ENCODE measurements around the gene WBP2NL. TPM values are rescaled to one million over a fixed set of nuclear protein-coding genes. Genes with fewer than 3 reads are reported as not detected.
"Not testable (repeated sequence)": the region's sequence is repeated elsewhere in the genome, so short reads cannot be mapped to it uniquely, and the experiment has no call there.

The WBP2NL gene
- total and polyA plus RNA-seq, 2 of the 8 experiments (the other 6 are each of a cell fraction or from before 2014, with no cell fraction given) = not detected

DNA sequence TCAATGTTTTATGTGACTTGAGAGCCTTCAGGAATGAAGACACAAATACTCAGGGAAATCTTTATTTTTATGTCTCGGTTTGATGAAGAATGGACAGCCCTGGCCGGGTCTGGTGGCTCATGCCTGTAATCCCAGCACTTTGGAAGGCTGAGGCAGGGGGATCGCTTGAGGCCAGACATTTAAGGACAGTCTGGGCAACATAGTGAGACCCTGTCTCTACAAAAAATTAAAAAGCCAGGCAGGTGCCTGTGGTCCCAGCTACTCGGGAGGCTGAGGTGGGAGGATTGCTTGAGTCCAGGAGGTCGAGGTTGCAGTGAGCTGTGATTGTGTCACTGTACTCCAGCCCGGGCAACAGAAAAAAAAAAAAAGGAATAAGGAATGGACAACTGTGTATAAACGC, 72.9 kb downstream of the WBP2NL start:
- not testable (repeated sequence) for H2BK120ac ChIP-seq (replicated peaks; ENCODE audit: low read depth, low read length); H4K5ac ChIP-seq (ENCODE audit: insufficient read length, low read depth, low read length); H3K79me2 ChIP-seq (ENCODE audit: control insufficient read depth in 1 of 2, insufficient read depth in 2 of 2, low read length in 2 of 2); H3K27me3 ChIP-seq (replicated peaks in 1 of 4; ENCODE audit: control insufficient read depth in 3 of 4, extremely low read depth in 1 of 4, insufficient read depth in 3 of 4, low read length in 3 of 4); H2BK5ac ChIP-seq (ENCODE audit: low read depth, low read length); H3K18ac ChIP-seq (ENCODE audit: extremely low read depth, low read length); DNase-seq (ENCODE audit: low read depth in 1 of 2, low spot score in 2 of 2); H2AFZ ChIP-seq (ENCODE audit: low read length); H2AK5ac ChIP-seq (ENCODE audit: low read depth, low read length); H2BK20ac ChIP-seq (ENCODE audit: low read length); H3K4ac ChIP-seq (replicated peaks; ENCODE audit: insufficient read length, low read depth, low read length); H4K8ac ChIP-seq (ENCODE audit: extremely low read depth, insufficient read depth, low read length); H3K23me2 ChIP-seq (ENCODE audit: low read depth, low read length); H3K36me3 ChIP-seq (ENCODE audit: control insufficient read depth in 2 of 4, insufficient read depth in 4 of 4, low read length in 3 of 4); H3K27ac ChIP-seq (ENCODE audit: low read depth, low read length); H3K9ac ChIP-seq (replicated peaks in 1 of 4; ENCODE audit: extremely low read depth in 1 of 4, low read depth in 3 of 4, low read length in 3 of 4); H4K91ac ChIP-seq (replicated peaks; ENCODE audit: insufficient read length, low read length); FAIRE-seq; H2BK15ac ChIP-seq (ENCODE audit: low read length); H3K23ac ChIP-seq (ENCODE audit: insufficient read length); H4K20me1 ChIP-seq (replicated peaks in 1 of 2; ENCODE audit: control insufficient read depth in 1 of 2, insufficient read depth in 2 of 2, low read length in 2 of 2); H3K79me1 ChIP-seq (ENCODE audit: low read depth, low read length); H3K9me3 ChIP-seq (ENCODE audit: insufficient read depth in 2 of 2, low read depth in 1 of 2, low read length in 1 of 2); H3K56ac ChIP-seq (replicated peaks; ENCODE audit: insufficient read length, low read depth, low read length); H3K14ac ChIP-seq (ENCODE audit: insufficient read length); H2BK12ac ChIP-seq (ENCODE audit: low read depth, low read length)
- H3K4me3 ChIP-seq (ENCODE audit: extremely low read depth in 1 of 4, insufficient read depth in 2 of 4, low read depth in 3 of 4, low read length in 4 of 4) = peak overlapping the region in 1 of 4 experiments; percentile 71; a peak in 2 of 8 replicates
- peaks cover 2 to 24% (median 11%) of the 10 kb centered on the region in 4 experiments; a peak in 6 of 7 replicates for H3K4me1 ChIP-seq (replicated peaks in 1 of 4; ENCODE audit: control insufficient read depth in 3 of 4, insufficient read depth in 4 of 4, low read length in 3 of 4)
- ChIA-PET POLR2A (ENCODE audit: partially characterized antibody) (interaction anchor here (0.6 to 3.8 kb wide), 5 partner anchors 8 to 143 kb away, joined by 3 to 24 read pairs (median 4); partner anchors contain the start of genes NDUFA6 and SMDT1), CTCF (ENCODE audit: partially characterized antibody) (interaction anchor here (0.6 kb wide), 1 partner anchor 12 kb away, joined by 3 read pairs; no protein-coding TSS in a partner anchor)
- H3K4me2 ChIP-seq (ENCODE audit: insufficient read depth in 1 of 2, low read depth in 2 of 2, low read length in 2 of 2) = peak overlapping the region; percentile 90 to 99; a peak in 3 of 4 replicates
- 88% methylated on average over 7 of the region's 7 CpGs; no CpG with 5 or more reads in 1 of the 2 experiments for WGBS, 2 experiments (ENCODE audit: extremely low coverage in 1 of 2, insufficient coverage in 1 of 2, insufficient read length in 1 of 2, insufficient replicate concordance in 2 of 2, low coverage in 1 of 2, low lambda C conversion rate in 2 of 2, missing lambda C conversion rate in 1 of 2)

All from H1 (cell line).